Fibroblast of lung (primary cell): ENCODE results near the gene SPACDR.

Experiments
- CTCF ChIP-seq, 2 donors: IDR thresholded peaks in 1 of 2; conservative IDR thresholded peaks in 1 of 2; 1 replicate in 1 of 2; 2 replicates in 1 of 2; pipeline ENCODE4 v1.5.1; 2011 to 2012; ENCODE audit warnings: low read length in 2 of 2, control low read depth in 1 of 2, inconsistent platforms in 1 of 2, low read depth in 1 of 2, mild to moderate bottlenecking in 1 of 2
- EZH2 ChIP-seq: IDR thresholded peaks from 2 replicates; pipeline ENCODE4 v1.5.1; 2012; ENCODE audit warnings: low read length, control low read depth, mild to moderate bottlenecking; ENCODE audit errors: missing control alignments

DNA sequence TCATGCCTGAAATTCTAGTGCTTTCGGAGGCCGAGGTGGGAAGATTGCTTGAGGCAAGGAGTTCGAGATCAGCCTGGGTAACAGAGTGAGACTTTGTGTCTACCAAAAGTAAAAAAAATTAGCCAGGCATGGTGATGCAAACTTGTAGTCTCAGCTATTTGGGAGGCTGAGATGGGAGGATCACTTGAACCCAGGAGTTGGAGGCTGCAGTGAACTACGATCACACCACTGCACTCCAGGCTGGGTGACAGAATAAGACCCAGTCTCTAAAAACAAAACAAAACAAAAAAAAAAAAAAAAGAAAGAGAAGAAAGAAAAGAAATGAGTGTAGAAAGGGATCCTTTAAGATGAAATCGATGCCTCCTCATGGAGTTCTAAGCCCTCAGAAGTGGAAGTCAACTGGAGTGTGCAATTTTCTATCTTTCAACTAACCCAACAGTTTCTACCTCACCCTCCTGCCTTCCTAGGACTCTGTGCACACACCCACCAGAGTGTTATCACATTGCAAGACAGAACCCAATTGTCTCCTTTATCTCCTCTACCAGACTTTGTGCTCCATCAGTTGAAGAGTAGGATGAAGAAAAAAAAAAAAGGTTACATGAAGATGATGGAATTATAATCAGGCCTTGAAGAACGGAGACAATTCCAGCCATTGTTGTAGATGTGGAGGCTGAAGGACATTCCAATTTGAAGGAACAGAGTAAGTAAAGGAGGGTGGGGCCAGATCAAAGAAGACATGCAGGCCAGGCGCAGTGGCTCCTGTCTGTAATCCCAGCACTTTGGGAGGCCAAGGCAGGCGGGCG lies 46.6 kb upstream of the SPACDR start:
- TF ChIP-seq CTCF (conservative IDR thresholded peaks at IDR 0.05 in 1 of 2, IDR thresholded peaks at IDR 0.05 in 1 of 2; ENCODE audit: low read depth in 1 of 2, low read length in 2 of 2) (no peak), EZH2 (no peak)
